ES-I3 (cell line): ENCODE data around the gene PGAM1.
"Not testable (repeated sequence)": the region's sequence is repeated elsewhere in the genome, so short reads cannot be mapped to it uniquely, and the experiment has no call there.

Experiments
- H3K36me3 ChIP-seq: 2 replicates; pipeline ENCODE4 v1.6.1; 2013; ENCODE audit warnings: mild to moderate bottlenecking, low read length, control low read depth, moderate library complexity; ENCODE audit not compliant: insufficient read depth
- H3K4me1 ChIP-seq: 2 replicates; pipeline ENCODE4 v1.6.1; 2013; ENCODE audit warnings: mild to moderate bottlenecking, control low read depth, low read length; ENCODE audit not compliant: insufficient read depth
- H3K9ac ChIP-seq: 2 replicates; pipeline ENCODE4 v1.6.1; 2013; ENCODE audit warnings: low read depth, mild to moderate bottlenecking, low read length, moderate library complexity
- H3K9me3 ChIP-seq: 2 replicates; pipeline ENCODE4 v1.6.1; 2013; ENCODE audit warnings: mild to moderate bottlenecking, low read length, moderate library complexity; ENCODE audit not compliant: control insufficient read depth, insufficient read depth

The PGAM1 gene

DNA sequence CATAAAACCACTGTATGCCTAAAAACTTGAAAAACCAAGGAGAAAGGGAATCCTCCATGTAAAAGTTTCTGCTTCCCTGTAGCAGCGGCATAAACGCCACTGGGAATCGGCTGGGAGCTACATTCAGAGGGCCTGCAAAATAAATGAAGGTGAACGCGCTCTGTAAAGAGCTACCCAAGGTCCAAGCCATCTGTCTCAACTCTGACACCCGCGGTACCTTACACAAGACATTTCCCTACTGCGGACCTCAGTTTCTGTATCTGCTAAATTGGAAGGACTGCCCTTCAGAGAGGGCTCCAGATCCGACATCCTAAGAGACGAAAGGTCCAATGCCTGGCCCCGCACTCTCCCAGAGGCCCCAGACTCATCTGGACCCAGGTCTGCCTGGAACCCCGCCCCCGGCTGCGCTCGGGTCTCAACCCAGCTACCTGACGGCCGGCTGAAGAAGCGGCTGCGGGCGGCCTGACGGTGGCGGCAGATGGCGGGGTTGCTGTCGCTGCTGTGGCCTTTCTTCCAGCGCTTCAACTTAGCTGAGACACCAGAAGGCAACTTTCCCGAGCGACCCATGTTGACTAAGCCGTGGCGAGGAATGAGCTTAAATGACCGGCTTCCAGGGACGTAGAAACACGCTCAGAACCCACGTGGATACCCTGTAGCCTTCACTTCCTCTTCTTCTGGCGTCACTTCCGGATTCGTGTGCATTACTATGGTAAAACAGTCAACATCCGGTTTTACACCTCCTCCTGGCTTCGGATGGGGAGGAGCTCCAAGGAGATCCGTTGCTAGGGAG lies 25.1 kb upstream of the PGAM1 start, which contains the start of gene RRP12:
RRP12 (minus strand) TSS at position 676 of the 790 bp plus-strand sequence; CDS start at position 567, 109 bp downstream.
- Histone ChIP-seq H3K9me3 (no peaks in the 10 kb centered on the region), H3K4me1 (no peaks in the 10 kb centered on the region), H3K36me3 (no peaks in the 10 kb centered on the region), H3K9ac (peak within 1 kb of the TSS; percentile 73; the same call in 1 of the 2 replicates)

DNA sequence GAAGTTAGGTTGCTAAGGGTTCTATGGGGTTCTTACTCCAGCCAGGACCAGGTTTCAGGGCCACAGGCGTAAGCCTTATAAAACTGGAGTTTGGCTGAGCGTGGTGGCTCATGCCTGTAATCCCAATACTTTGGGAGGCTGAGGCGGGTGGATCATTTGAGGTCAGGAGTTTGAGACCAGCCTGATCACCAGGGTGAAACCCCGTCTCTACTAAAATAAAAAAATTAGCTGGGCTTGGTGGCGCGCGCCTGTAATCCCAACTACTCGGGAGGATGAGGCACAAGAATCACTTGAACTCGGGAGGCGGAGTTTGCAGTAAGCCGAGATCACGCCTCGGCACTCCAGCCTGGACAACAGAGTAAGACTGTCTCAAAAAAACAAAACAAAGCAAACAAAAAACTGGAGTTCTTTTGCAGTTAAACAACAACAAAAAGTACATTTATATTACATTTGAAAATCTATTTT lies 24.5 kb upstream of the PGAM1 start:
- Histone ChIP-seq H3K9me3 (no peaks in the 10 kb centered on the region), H3K36me3 (no peaks in the 10 kb centered on the region), H3K9ac (peak overlapping the region; percentile 73; the same call in 1 of the 2 replicates), H3K4me1 (no peaks in the 10 kb centered on the region)

DNA sequence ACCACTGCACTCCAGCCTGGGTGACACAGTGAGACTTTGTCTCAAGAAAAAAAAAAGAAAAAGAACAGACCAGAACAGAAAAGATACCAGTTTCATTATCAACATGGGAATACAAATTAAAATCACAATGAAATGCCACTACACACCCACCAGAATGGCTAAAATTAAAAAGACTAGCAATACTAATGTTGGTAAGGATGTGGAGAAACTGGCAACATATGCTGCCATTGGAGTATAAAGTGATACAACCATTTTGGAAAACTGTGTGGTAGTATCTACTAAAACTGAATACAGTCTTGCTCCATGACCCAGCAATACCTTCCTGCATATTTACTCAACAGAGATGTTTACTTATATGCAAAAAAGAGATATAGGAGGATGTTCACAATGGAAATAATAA lies 21.9 kb upstream of the PGAM1 start:
- H3K4me1 ChIP-seq: no peaks in the 10 kb centered on the region
- H3K36me3 ChIP-seq: no peaks in the 10 kb centered on the region
- no peaks in the 10 kb centered on the region for H3K9me3 ChIP-seq
- no peak overlapping the region for H3K9ac ChIP-seq

DNA sequence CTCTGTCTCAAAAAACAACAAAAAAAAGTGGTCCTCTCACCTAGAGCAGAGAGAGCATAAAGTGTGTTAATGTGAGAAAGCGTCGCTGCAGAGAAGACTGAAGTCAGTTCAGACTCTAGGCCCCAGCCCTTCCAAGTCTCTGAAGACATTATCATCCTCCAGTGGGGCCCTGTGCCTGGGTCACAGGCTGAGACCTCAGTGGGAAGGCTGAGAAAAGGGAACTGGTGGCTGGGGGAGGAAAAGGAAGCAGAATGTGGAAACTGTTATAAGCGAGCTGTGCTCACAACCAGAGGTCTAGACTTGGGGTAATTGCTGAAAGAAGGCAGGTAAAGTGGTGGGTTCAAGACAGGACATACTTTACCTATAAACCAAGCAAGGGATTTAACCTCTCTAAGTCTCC lies 19.9 kb upstream of the PGAM1 start:
- H3K9ac ChIP-seq: no peak overlapping the region
- H3K4me1 ChIP-seq: no peaks in the 10 kb centered on the region

DNA sequence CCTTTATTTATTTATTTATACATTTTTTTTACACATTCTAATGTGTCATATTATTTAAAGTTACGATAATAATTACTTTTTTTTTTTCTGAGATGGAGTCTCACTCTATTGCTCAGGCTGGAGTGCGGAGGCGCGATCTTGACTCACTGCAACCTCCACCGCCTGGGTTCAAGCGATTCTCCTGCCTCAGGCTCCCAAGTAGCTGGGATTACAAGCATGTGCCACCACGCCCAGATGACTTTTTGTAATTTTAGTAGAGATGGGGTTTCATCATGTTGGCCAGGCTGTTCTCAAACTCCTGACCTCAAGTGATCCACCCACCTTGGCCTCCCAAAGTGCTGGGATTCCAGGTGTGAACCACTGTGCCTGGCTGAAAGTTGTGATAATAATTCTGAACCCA lies 19.5 kb upstream of the PGAM1 start:
- H3K36me3 ChIP-seq, H3K9ac ChIP-seq, H3K9me3 ChIP-seq, H3K4me1 ChIP-seq: not testable (repeated sequence)

More for the DNA sequence above, 19.9 kb upstream of the PGAM1 start:
- Histone ChIP-seq H3K36me3 (no peaks in the 10 kb centered on the region), H3K9me3 (no peaks in the 10 kb centered on the region)

DNA sequence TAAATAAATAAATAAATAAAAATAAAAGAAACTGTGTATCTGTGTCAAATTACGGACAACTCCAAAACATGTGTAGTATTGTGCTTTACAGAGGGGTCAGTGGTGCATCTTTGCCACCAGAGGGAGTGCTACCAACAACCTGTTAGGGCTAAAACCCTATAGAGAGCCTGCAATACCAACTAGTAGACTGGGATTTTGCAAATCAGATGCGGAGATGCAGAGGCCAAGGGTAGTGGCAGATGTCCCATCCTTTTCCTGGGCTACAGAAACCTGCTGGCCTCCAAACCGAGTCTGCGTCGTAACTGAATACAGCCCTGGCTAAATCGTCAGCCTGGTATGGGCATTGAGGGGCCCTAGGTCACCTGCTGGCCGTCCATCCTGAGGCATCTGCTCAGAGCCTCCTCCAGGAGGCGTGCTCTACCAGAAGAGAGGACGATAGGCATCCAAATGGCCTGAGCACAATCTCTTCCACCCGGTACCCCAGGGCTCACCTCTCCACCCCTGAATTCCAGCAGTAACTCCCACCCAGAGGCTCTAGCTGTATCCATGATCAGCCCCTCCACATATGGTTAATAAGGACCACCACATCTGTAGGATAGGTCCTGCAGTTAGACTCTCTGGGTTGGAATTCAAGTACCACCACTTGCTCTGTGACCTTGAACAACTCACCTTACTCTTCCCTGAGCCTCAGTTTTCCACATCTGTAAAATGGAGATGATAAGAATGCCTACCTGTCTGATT lies 18.6 kb upstream of the PGAM1 start:
- Histone ChIP-seq H3K9ac (peak overlapping the region; percentile 51; the same call in 1 of the 2 replicates), H3K9me3 (no peaks in the 10 kb centered on the region), H3K4me1 (no peaks in the 10 kb centered on the region), H3K36me3 (no peaks in the 10 kb centered on the region)

DNA sequence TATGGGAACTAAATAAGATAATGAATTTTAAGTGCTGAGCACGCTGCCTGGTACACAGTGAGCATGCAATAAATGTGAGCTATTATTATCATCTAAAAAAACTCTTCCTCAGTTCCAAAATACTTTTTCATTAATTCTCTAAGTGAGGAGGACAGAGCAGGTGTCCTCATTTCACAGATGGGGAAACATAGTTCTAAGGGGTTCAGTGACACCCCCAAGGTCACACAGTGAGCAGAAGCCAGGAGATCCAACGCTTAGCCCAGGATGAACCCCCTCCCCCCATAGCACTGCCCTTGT lies 18.1 kb upstream of the PGAM1 start:
- Histone ChIP-seq H3K9me3 (no peaks in the 10 kb centered on the region), H3K9ac (no peak overlapping the region), H3K36me3 (no peaks in the 10 kb centered on the region), H3K4me1 (no peaks in the 10 kb centered on the region)

DNA sequence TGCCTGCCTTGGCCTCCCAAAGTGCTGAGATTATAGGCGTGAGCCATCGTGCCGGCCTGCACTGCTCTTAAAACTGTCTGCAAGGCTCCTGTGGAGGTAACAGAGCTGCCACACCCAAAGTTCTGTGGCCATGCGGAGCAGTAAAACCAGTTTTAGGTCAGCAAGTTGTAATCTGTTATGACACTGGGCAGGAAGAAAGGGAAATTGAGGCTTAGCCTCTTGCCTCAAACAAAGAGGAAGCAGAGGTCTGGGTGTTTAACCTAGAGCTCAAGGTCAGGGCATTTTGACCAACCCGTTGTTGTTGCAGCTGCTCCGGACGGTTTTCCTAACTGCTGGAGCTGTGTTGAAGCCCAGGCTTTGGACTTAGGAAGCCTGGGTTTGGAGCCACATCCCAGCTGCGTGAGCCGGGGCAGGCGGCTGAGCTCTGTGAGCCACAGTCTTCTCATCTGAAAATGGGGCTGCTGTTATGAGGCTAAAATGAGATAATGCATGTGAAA lies 17.4 kb upstream of the PGAM1 start:
- Histone ChIP-seq H3K4me1 (peaks cover 1% of the 10 kb centered on the region; the same call in 1 of the 2 replicates), H3K9me3 (no peaks in the 10 kb centered on the region), H3K36me3 (no peaks in the 10 kb centered on the region), H3K9ac (no peak overlapping the region)

DNA sequence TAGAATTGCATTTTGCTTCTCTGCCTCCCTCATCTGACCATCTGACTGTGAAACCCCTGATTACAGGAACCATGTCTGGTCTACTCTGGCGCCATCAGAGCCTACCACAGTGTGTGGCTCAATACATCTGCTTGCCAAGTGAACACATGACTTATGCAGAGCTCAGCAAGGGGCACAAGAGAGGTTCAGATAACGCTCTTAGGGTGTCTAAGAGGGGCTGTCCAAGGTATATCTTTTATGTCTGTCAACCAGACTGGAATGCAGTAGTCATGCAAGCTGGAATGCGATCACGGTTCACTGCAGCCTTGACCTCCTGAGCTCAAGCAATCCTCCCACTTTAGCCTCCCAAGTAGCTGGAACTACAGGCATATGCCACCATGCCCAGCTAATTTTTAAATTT lies 14.6 kb upstream of the PGAM1 start:
- no peak overlapping the region for H3K9ac ChIP-seq
- no peaks in the 10 kb centered on the region for H3K36me3 ChIP-seq
- H3K4me1 ChIP-seq: peaks cover 7% of the 10 kb centered on the region; the same call in 1 of the 2 replicates
- no peaks in the 10 kb centered on the region for H3K9me3 ChIP-seq

DNA sequence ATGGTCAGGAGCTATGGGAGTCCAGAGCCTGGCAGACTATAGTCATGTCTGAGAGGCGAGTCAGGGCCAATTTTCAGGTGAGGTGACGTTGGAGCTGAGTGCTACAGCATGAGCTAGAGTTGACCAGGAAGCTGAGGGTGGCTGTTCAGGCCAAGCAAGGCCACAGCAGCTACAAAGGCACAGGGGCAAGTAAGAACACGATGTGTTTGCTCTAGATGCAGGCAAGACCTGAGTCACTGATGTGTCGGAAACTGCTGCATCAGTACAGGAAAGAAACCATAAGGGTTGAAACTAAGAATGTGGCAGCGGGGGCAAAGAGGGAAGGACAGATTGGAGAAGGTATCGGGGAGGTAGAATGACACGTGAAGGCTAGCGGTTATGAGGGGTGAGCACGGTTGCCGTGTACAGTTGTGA lies 13.1 kb upstream of the PGAM1 start:
- no peak overlapping the region for H3K9ac ChIP-seq
- H3K36me3 ChIP-seq: no peaks in the 10 kb centered on the region
- H3K4me1 ChIP-seq: peaks cover 8% of the 10 kb centered on the region; the same call in 1 of the 2 replicates
- no peaks in the 10 kb centered on the region for H3K9me3 ChIP-seq

DNA sequence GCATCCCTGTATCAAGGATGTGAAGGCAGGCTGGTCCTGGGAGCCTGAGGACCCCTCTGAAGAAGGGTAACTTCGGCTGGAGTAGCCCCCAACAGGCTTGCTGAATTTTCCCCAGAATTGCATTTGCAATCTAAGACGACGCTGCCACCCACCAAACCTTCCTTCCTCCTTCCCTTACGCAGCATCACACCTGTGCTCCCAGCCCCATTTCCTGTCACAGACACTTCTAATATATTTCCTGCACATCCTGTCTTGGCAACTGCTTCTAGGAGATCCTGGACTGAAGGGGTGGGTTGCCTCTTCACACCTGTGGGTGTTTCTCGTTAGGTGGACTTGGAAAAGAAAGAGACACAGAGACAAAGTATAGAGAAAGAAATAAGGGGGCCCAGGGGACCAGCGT lies 9.4 kb upstream of the PGAM1 start:
- Histone ChIP-seq H3K9me3 (no peaks in the 10 kb centered on the region), H3K36me3 (no peaks in the 10 kb centered on the region), H3K9ac (no peak overlapping the region), H3K4me1 (peaks cover 18% of the 10 kb centered on the region; the same call in 1 of the 2 replicates)

DNA sequence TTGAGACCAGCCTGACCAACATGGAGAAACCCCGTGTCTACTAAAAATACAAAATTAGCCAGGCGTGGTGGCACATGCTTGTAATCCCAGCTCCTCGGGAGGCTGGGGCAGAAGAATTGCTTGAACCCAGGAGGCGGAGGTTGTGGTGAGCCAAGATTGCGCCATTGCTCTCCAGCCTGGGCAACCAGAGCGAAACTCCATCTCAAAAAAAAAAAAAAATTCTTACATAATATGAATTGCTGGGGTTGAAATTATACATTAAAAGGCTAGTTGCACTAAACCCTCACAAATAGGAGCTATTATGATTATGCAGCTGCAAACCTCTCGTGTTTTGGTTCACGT lies 2.3 kb upstream of the PGAM1 start:
- H3K4me1 ChIP-seq, H3K9me3 ChIP-seq, H3K36me3 ChIP-seq, H3K9ac ChIP-seq: not testable (repeated sequence)

DNA sequence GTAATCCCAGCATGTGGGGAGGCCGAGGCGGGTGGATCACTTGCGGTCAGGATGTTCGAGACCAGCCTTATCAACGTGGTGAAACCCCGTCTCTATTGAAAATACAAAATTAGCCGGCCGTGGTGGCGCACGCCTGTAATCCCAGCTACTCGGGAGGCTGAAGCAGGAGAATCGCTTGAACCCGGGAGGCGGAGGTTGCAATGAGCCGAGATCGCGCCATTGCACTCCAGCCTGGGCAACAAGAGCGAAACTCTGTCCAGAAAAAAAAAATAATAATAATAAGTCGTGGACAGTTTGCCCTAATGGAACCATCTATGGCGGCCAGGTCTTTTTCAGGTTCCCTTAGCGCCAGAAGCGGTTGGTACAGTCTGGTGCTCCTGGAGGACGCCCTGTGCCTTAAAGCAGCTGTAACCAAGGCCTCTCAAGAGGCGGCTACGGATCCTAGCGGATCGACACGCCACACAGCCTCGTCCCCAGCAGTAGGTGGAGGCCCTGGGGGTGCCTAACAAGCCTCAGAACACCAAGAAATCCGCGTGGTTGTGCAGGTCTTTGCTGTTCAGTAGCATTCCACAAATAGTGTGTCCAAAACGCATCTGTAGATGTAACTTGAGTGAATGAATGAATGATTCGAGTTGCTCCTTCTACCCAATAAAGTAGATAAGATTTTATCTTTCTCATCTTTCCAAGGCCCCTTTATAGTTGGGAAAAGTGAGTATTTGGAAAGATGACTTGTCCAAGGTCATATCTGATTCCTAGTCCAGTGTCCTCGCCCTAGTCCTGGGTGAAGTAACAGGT lies 982 bp downstream of the PGAM1 start:
- Histone ChIP-seq H3K9me3 (no peaks in the 10 kb centered on the region), H3K4me1 (peaks cover 4% of the 10 kb centered on the region; the same call in 1 of the 2 replicates), H3K36me3 (peaks cover 21% of the 10 kb centered on the region), H3K9ac (peak overlapping the region; percentile 100)

DNA sequence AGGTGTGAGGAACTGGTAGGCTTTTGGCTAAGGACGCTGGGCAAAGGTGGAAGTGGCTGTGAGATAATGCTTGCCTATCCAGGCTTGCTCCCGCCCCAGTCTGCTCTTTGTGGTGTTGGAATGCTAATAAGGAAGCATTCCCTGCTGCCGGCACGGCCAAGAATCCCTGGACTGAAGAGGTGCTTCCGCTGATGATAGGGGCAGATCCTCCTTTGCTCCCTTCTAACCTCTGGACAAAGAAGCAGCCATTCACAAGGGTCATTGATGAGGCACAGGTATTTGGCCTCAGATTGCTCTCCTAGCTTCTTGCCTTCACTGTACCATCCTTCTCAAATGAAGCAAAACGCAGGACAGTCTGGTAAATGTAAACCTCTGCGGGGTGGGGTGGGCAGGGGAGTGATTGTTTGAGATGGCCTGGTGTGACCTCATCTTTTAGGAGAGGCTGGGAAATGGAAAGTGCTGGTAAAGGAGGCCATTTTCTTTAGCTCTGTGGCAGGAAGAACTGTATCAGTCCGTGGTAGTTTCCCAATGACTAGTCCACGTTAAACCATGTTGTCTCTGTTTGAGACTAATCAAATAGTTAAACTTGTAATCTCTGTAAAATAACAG lies 1.7 kb downstream of the PGAM1 start:
- H3K9me3 ChIP-seq: no peaks in the 10 kb centered on the region
- peaks cover 23% of the 10 kb centered on the region for H3K36me3 ChIP-seq
- H3K9ac ChIP-seq: peak overlapping the region; percentile 100
- peaks cover 4% of the 10 kb centered on the region; the same call in 1 of the 2 replicates for H3K4me1 ChIP-seq
